Measurements from ENCODE around the gene CCKAR. TPM values are rescaled to one million over a fixed set of nuclear protein-coding genes. Genes with fewer than 3 reads are reported as not detected.
A peak's percentile ranks its signal among the peaks of the same experiment; 100 is the strongest.

CCKAR gene
- total RNA-seq, 1 experiment from 2014 or later: not detected

- BruUV-seq (replicated peaks): no TSS peak
- Mint-ChIP-seq H3K36me3 (ENCODE audit: insufficient read depth, unreplicated experiment) (peaks cover 65% of the 10 kb centered on the region), H3K9me3 (ENCODE audit: unreplicated experiment) (no peaks in the 10 kb centered on the region), H3K27ac (ENCODE audit: low read depth, unreplicated experiment) (peak overlapping the region; percentile 78), H3K27me3 (ENCODE audit: insufficient read depth, unreplicated experiment) (no peaks in the 10 kb centered on the region), H3K4me3 (ENCODE audit: unreplicated experiment) (no peak overlapping the region), H3K4me1 (ENCODE audit: insufficient read depth, unreplicated experiment) (peaks cover 15% of the 10 kb centered on the region)
- CTCF ChIA-PET: interaction anchor here (1.1 kb wide), 1 partner anchor 290 kb away, joined by 3 read pairs; no protein-coding TSS in a partner anchor
- no peak for TF ChIP-seq CTCF (IDR thresholded peaks at IDR 0.05; ENCODE audit: unreplicated experiment)
- no peak for DNase-seq (ENCODE audit: unreplicated experiment)
- intact Hi-C loops (cut with micrococcal nuclease): no loop called here
- POLR2A ChIA-PET: interaction anchor here (0.6 kb wide), 1 partner anchor 152 kb away, joined by 3 read pairs; no protein-coding TSS in a partner anchor
Measured at GRCh38 chr4:26434030-26434639, 56.1 kb downstream of the CCKAR start.

- DNase-seq (ENCODE audit: unreplicated experiment): no peak
- TF ChIP-seq CTCF (IDR thresholded peaks at IDR 0.05; ENCODE audit: unreplicated experiment): no peak
- Mint-ChIP-seq H3K9me3 (ENCODE audit: unreplicated experiment) (no peaks in the 10 kb centered on the region), H3K27me3 (ENCODE audit: insufficient read depth, unreplicated experiment) (no peaks in the 10 kb centered on the region), H3K36me3 (ENCODE audit: insufficient read depth, unreplicated experiment) (peaks cover 60% of the 10 kb centered on the region), H3K27ac (ENCODE audit: low read depth, unreplicated experiment) (peak overlapping the region; percentile 78), H3K4me1 (ENCODE audit: insufficient read depth, unreplicated experiment) (peaks cover 15% of the 10 kb centered on the region), H3K4me3 (ENCODE audit: unreplicated experiment) (no peak overlapping the region)
- ChIA-PET POLR2A (no interaction called here), CTCF (interaction anchor here (0.6 kb wide), 1 partner anchor 74 kb away, joined by 3 read pairs; no protein-coding TSS in a partner anchor)
- BruUV-seq (replicated peaks): no TSS peak
- intact Hi-C loops (cut with micrococcal nuclease): no loop called here
Measured at GRCh38 chr4:26433556-26433955, 56.7 kb downstream of the CCKAR start.

GRCh38 chr4:26432419-26432818, 57.9 kb downstream of the CCKAR start:
- no peaks in the 10 kb centered on the region for H3K27me3 Mint-ChIP-seq (ENCODE audit: insufficient read depth, unreplicated experiment)
- no peak for DNase-seq (ENCODE audit: unreplicated experiment)
- H3K36me3 Mint-ChIP-seq (ENCODE audit: insufficient read depth, unreplicated experiment): peaks cover 61% of the 10 kb centered on the region
- no peak overlapping the region for H3K4me3 Mint-ChIP-seq (ENCODE audit: unreplicated experiment)
- no peak for TF ChIP-seq CTCF (IDR thresholded peaks at IDR 0.05; ENCODE audit: unreplicated experiment)
- POLR2A ChIA-PET: interaction anchor here (0.6 kb wide), 1 partner anchor 602 kb away, joined by 4 read pairs; no protein-coding TSS in a partner anchor
- CTCF ChIA-PET: no interaction called here
- H3K27ac Mint-ChIP-seq (ENCODE audit: low read depth, unreplicated experiment): no peak overlapping the region
- intact Hi-C loops (cut with micrococcal nuclease): no loop called here
- peaks cover 15% of the 10 kb centered on the region for H3K4me1 Mint-ChIP-seq (ENCODE audit: insufficient read depth, unreplicated experiment)
- no TSS peak for BruUV-seq (replicated peaks)
- H3K9me3 Mint-ChIP-seq (ENCODE audit: unreplicated experiment): no peaks in the 10 kb centered on the region

GRCh38 chr4:26431461-26432180, 58.7 kb downstream of the CCKAR start:
- BruUV-seq (replicated peaks): TSS peak; percentile 7
- Mint-ChIP-seq H3K4me3 (ENCODE audit: unreplicated experiment) (no peak overlapping the region), H3K4me1 (ENCODE audit: insufficient read depth, unreplicated experiment) (peaks cover 15% of the 10 kb centered on the region), H3K9me3 (ENCODE audit: unreplicated experiment) (no peaks in the 10 kb centered on the region), H3K27ac (ENCODE audit: low read depth, unreplicated experiment) (no peak overlapping the region), H3K27me3 (ENCODE audit: insufficient read depth, unreplicated experiment) (no peaks in the 10 kb centered on the region), H3K36me3 (ENCODE audit: insufficient read depth, unreplicated experiment) (peaks cover 61% of the 10 kb centered on the region)
- no peak for DNase-seq (ENCODE audit: unreplicated experiment)
- ChIA-PET POLR2A (no interaction called here), CTCF (interaction anchor here (0.7 to 1.5 kb wide), 5 partner anchors 24 to 578 kb away, joined by 3 to 5 read pairs (median 4); no protein-coding TSS in a partner anchor)
- TF ChIP-seq CTCF (IDR thresholded peaks at IDR 0.05; ENCODE audit: unreplicated experiment): no peak
- intact Hi-C loops (cut with micrococcal nuclease): no loop called here

Data from MCF 10A (cell line).